ENCODE results near the gene ZC3H6.

DNA sequence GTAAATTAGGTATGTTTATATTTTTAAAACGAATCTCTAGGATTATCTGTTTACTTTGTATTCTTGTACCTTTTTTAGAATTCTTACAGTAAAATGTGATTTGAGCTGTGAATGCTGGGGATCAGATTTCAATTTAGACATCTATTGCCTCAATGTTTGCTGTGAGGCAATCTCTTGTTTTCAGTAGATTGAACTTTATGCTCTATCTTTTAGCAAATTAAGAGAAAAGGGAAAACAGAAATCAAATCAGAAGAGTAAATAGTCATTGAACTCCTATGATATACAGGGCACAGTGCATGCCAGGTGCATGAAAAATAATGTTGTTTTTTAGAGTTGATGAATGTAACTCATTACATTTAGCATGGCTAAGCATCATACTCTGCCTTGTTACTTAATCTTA lies 39.5 kb downstream of the ZC3H6 start:
- no peak for TF ChIP-seq CTCF (IDR thresholded peaks at IDR 0.05)
- no peak for TF ChIP-seq ZFX (IDR thresholded peaks at IDR 0.05; ENCODE audit: borderline replicate concordance)

All from 22Rv1 (cell line).